ENCODE measurements around the gene MGAM2. TPM values are rescaled to one million over a fixed set of nuclear protein-coding genes. Genes with fewer than 3 reads are reported as not detected.

MGAM2 gene
- total and polyA plus RNA-seq, 2 experiments from 2014 or later: 0.03 TPM; not detected in 1

- no peaks in the 10 kb centered on the region for H3K9me3 ChIP-seq (ENCODE audit: low read depth)
- TF ChIP-seq, protein P1, sequence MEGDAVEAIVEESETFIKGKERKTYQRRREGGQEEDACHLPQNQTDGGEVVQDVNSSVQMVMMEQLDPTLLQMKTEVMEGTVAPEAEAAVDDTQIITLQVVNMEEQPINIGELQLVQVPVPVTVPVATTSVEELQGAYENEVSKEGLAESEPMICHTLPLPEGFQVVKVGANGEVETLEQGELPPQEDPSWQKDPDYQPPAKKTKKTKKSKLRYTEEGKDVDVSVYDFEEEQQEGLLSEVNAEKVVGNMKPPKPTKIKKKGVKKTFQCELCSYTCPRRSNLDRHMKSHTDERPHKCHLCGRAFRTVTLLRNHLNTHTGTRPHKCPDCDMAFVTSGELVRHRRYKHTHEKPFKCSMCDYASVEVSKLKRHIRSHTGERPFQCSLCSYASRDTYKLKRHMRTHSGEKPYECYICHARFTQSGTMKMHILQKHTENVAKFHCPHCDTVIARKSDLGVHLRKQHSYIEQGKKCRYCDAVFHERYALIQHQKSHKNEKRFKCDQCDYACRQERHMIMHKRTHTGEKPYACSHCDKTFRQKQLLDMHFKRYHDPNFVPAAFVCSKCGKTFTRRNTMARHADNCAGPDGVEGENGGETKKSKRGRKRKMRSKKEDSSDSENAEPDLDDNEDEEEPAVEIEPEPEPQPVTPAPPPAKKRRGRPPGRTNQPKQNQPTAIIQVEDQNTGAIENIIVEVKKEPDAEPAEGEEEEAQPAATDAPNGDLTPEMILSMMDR (IDR thresholded peaks at IDR 0.05; ENCODE audit: low read depth, low read length): no peak
- H3K27me3 ChIP-seq: no peaks in the 10 kb centered on the region
- H3K36me3 ChIP-seq: no peaks in the 10 kb centered on the region
- H3K4me1 ChIP-seq (ENCODE audit: low read depth): no peaks in the 10 kb centered on the region
- H3K27ac ChIP-seq: no peak overlapping the region
- no peak for DNase-seq (ENCODE audit: low read depth in 1 of 2, low spot score in 1 of 2)
- H3K4me3 ChIP-seq: no peak overlapping the region
Observed at GRCh38 chr7:142085428-142085827, 26.1 kb upstream of the MGAM2 start.

- H3K36me3 ChIP-seq: no peaks in the 10 kb centered on the region
Observed at GRCh38 chr7:142088022-142088714, 23.4 kb upstream of the MGAM2 start.

DNA sequence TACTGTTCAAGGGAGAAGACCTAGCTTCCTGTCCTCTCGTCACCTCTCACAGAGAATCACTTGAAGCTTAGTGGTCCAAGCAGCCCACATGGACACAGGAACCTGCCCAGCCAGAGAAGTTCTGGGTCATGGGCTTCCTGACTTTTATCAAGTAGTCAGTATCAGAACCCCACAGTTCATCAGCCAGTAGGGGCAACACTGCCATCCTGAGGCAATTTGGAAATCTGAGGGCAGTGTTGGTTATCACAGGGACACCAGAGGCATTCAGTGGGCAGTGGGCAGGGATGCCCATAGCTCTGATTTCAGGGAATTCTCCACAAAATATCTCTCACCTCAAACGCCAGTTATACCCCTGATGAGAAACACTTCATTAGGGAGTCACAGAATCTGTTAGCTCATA is 22.5 kb upstream of the MGAM2 start:
- Histone ChIP-seq H3K4me3 (no peak overlapping the region), H3K36me3 (no peaks in the 10 kb centered on the region), H3K9me3 (ENCODE audit: low read depth) (no peaks in the 10 kb centered on the region), H3K27me3 (no peaks in the 10 kb centered on the region), H3K27ac (no peak overlapping the region), H3K4me1 (ENCODE audit: low read depth) (no peaks in the 10 kb centered on the region)
- TF ChIP-seq, protein P1 (IDR thresholded peaks at IDR 0.05; ENCODE audit: low read depth, low read length): no peak
- DNase-seq (ENCODE audit: low read depth in 1 of 2, low spot score in 1 of 2): no peak

More at GRCh38 chr7:142088022-142088714, 23.4 kb upstream of the MGAM2 start:
- TF ChIP-seq, protein P1 (IDR thresholded peaks at IDR 0.05; ENCODE audit: low read depth, low read length): no peak
- H3K9me3 ChIP-seq (ENCODE audit: low read depth): no peaks in the 10 kb centered on the region
- no peak for DNase-seq (ENCODE audit: low read depth in 1 of 2, low spot score in 1 of 2)
- no peak overlapping the region for H3K27ac ChIP-seq
- H3K4me3 ChIP-seq: no peak overlapping the region
- H3K27me3 ChIP-seq: no peaks in the 10 kb centered on the region
- H3K4me1 ChIP-seq (ENCODE audit: low read depth): no peaks in the 10 kb centered on the region

- Histone ChIP-seq H3K27me3 (no peaks in the 10 kb centered on the region), H3K9me3 (ENCODE audit: low read depth) (no peaks in the 10 kb centered on the region), H3K4me3 (no peak overlapping the region), H3K4me1 (ENCODE audit: low read depth) (no peaks in the 10 kb centered on the region), H3K27ac (no peak overlapping the region), H3K36me3 (no peaks in the 10 kb centered on the region)
- TF ChIP-seq, protein P1 (IDR thresholded peaks at IDR 0.05; ENCODE audit: low read depth, low read length): no peak
- no peak for DNase-seq (ENCODE audit: low read depth in 1 of 2, low spot score in 1 of 2)
Observed at GRCh38 chr7:142091961-142092360, 19.6 kb upstream of the MGAM2 start.

- Histone ChIP-seq H3K36me3 (no peaks in the 10 kb centered on the region), H3K4me1 (ENCODE audit: low read depth) (no peaks in the 10 kb centered on the region), H3K27ac (no peak overlapping the region), H3K4me3 (no peak overlapping the region), H3K27me3 (no peaks in the 10 kb centered on the region), H3K9me3 (ENCODE audit: low read depth) (no peaks in the 10 kb centered on the region)
- DNase-seq (ENCODE audit: low read depth in 1 of 2, low spot score in 1 of 2): no peak
- TF ChIP-seq, protein P1 (IDR thresholded peaks at IDR 0.05; ENCODE audit: low read depth, low read length): no peak
Observed at GRCh38 chr7:142094861-142095260, 16.7 kb upstream of the MGAM2 start.
